ENCODE measurements around the gene SAMD11. TPM values are rescaled to one million over a fixed set of nuclear protein-coding genes. Genes with fewer than 3 reads are reported as not detected.

Gene SAMD11
- total RNA-seq, 1 donor from 2014 or later = 3.7 TPM

DNA sequence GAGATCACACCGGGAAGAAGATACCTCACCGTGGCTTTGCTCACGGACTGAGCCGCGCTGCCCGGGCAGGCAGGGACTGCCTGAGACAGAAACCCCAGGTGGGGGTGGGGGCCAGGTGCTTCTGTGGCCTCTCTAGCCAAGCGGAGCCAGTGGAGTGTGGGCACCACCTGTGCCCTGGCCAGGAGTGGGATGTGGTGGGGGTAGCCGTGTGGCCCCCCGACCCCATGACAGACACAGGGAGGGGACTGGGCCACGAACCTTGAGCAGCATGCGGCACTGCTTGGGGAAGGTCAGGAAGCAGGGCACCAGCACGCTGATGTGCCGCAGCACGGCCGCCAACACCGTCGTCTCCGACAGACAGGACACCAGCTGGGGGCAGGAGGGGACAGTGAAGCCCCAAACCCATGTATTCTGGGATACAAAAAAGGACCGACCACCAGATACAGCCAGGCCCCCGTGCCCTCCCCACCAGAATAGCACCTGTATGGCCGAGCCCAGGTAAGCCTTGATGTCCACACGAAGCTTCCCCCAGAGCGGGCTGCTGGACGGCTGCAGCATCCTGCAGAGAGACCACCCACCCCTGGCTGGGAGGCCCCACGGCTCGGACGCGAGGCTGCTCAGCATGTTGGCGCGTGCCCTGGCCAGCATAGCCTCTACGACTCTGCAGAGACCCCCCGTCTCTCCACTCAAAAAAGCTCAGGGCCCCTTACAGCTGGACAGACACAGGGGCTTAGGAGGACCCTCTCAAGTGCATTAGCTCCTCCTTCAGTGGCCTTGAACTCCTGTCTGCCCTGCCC lies 30.0 kb downstream of the SAMD11 start:
- Histone ChIP-seq H3K36me3 (ENCODE audit: control insufficient read depth in 3 of 3, insufficient read depth in 3 of 3, low read length in 3 of 3) (peaks cover 76 to 82% (median 80%) of the 10 kb centered on the region in 3 donors), H3K9ac (ENCODE audit: low read depth in 1 of 3, low read length in 3 of 3) (no peak overlapping the region), H3K27ac (ENCODE audit: low read depth, low read length) (no peak overlapping the region), H3K27me3 (ENCODE audit: control insufficient read depth in 3 of 3, insufficient read depth in 3 of 3, low read length in 3 of 3) (no peaks in the 10 kb centered on the region), H3K4me3 (ENCODE audit: low read length in 3 of 3) (no peak overlapping the region), H3K9me3 (ENCODE audit: control insufficient read depth in 3 of 3, low read length in 3 of 3) (no peaks in the 10 kb centered on the region), H3K4me1 (ENCODE audit: control insufficient read depth in 3 of 3, insufficient read depth in 3 of 3, low read length in 3 of 3) (peaks cover 13 to 19% (median 16%) of the 10 kb centered on the region in 3 donors)

DNA sequence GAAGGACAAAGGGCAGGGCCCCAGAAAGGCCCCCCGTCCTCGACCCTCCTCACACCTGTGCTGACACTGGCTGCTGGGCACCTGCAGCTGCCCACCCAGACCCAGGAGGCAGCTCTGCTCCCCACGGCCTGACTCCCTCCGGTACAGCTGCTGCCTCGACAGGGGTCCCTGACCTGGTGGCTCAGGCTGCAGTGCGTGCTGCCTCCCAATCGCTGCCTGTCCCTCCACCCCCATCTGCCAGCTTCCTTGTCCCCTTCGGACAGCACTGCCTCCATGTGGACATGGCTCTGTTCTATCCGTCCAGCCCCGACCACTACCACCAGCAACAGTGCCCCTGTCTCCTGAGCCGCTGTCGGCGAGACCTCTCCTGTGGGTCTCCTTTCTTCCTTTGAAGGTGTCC lies 31.2 kb downstream of the SAMD11 start:
- Histone ChIP-seq H3K9me3 (ENCODE audit: control insufficient read depth in 3 of 3, low read length in 3 of 3) (no peaks in the 10 kb centered on the region), H3K9ac (ENCODE audit: low read depth in 1 of 3, low read length in 3 of 3) (no peak overlapping the region), H3K4me3 (ENCODE audit: low read length in 3 of 3) (no peak overlapping the region), H3K36me3 (ENCODE audit: control insufficient read depth in 3 of 3, insufficient read depth in 3 of 3, low read length in 3 of 3) (peaks cover 65 to 70% (median 68%) of the 10 kb centered on the region in 3 donors), H3K4me1 (ENCODE audit: control insufficient read depth in 3 of 3, insufficient read depth in 3 of 3, low read length in 3 of 3) (peaks cover 13 to 23% (median 18%) of the 10 kb centered on the region in 3 donors), H3K27me3 (ENCODE audit: control insufficient read depth in 3 of 3, insufficient read depth in 3 of 3, low read length in 3 of 3) (peaks cover 0 to 2% (median 0%) of the 10 kb centered on the region in 3 donors), H3K27ac (ENCODE audit: low read depth, low read length) (no peak overlapping the region)

DNA sequence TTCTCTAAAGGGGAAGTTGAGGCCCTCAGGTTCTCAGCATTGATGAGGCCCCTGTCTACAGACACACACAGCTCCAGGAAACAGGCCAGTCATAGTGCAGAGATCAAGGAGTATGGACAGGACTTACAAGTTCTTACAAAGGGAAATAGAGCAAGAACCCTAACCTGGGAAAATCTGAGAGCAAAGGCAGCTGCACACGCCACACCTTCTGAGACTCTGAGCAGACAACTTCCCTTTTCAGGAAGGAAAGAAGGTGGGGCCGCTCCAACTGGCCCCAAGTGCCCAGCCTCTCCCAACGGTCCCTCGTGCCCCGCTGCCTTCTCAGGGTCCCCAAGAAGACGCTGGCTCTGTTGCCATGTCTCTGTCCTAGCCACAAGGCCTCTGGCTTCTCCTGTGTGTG lies 31.8 kb downstream of the SAMD11 start:
- Histone ChIP-seq H3K36me3 (ENCODE audit: control insufficient read depth in 3 of 3, insufficient read depth in 3 of 3, low read length in 3 of 3) (peaks cover 60 to 65% (median 63%) of the 10 kb centered on the region in 3 donors), H3K4me1 (ENCODE audit: control insufficient read depth in 3 of 3, insufficient read depth in 3 of 3, low read length in 3 of 3) (peaks cover 13 to 23% (median 18%) of the 10 kb centered on the region in 3 donors), H3K9me3 (ENCODE audit: control insufficient read depth in 3 of 3, low read length in 3 of 3) (no peaks in the 10 kb centered on the region)

DNA sequence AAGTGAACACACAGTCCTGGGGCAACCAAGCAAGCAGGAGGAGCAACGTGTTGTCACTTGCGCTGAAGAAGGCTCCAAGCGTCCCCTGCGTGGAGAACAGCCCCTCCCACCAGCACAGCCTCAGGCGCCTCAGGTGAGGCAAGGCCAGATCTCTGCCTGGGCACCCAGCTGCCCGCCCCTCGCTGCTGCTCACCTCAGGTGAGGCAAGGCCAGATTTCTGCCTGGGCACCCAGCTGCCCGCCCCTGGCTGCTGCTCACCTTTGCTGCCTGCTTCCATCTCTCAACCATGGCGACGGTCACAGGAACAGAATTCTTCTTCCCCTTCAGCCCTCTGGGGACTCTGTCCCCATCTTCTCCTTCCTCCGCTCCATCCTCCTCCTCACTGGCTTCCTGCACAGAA lies 32.9 kb downstream of the SAMD11 start:
- Histone ChIP-seq H3K9ac (ENCODE audit: low read depth in 1 of 3, low read length in 3 of 3) (no peak overlapping the region), H3K27me3 (ENCODE audit: control insufficient read depth in 3 of 3, insufficient read depth in 3 of 3, low read length in 3 of 3) (peaks cover 0 to 2% (median 0%) of the 10 kb centered on the region in 3 donors), H3K4me3 (ENCODE audit: low read length in 3 of 3) (no peak overlapping the region), H3K36me3 (ENCODE audit: control insufficient read depth in 3 of 3, insufficient read depth in 3 of 3, low read length in 3 of 3) (peaks cover 50 to 53% (median 52%) of the 10 kb centered on the region in 3 donors), H3K27ac (ENCODE audit: low read depth, low read length) (no peak overlapping the region), H3K4me1 (ENCODE audit: control insufficient read depth in 3 of 3, insufficient read depth in 3 of 3, low read length in 3 of 3) (peaks cover 18 to 28% (median 21%) of the 10 kb centered on the region in 3 donors), H3K9me3 (ENCODE audit: control insufficient read depth in 3 of 3, low read length in 3 of 3) (no peaks in the 10 kb centered on the region)

More for the DNA sequence above, 31.8 kb downstream of the SAMD11 start:
- Histone ChIP-seq H3K27me3 (ENCODE audit: control insufficient read depth in 3 of 3, insufficient read depth in 3 of 3, low read length in 3 of 3) (peaks cover 0 to 2% (median 0%) of the 10 kb centered on the region in 3 donors), H3K9ac (ENCODE audit: low read depth in 1 of 3, low read length in 3 of 3) (no peak overlapping the region), H3K4me3 (ENCODE audit: low read length in 3 of 3) (no peak overlapping the region), H3K27ac (ENCODE audit: low read depth, low read length) (no peak overlapping the region)

DNA sequence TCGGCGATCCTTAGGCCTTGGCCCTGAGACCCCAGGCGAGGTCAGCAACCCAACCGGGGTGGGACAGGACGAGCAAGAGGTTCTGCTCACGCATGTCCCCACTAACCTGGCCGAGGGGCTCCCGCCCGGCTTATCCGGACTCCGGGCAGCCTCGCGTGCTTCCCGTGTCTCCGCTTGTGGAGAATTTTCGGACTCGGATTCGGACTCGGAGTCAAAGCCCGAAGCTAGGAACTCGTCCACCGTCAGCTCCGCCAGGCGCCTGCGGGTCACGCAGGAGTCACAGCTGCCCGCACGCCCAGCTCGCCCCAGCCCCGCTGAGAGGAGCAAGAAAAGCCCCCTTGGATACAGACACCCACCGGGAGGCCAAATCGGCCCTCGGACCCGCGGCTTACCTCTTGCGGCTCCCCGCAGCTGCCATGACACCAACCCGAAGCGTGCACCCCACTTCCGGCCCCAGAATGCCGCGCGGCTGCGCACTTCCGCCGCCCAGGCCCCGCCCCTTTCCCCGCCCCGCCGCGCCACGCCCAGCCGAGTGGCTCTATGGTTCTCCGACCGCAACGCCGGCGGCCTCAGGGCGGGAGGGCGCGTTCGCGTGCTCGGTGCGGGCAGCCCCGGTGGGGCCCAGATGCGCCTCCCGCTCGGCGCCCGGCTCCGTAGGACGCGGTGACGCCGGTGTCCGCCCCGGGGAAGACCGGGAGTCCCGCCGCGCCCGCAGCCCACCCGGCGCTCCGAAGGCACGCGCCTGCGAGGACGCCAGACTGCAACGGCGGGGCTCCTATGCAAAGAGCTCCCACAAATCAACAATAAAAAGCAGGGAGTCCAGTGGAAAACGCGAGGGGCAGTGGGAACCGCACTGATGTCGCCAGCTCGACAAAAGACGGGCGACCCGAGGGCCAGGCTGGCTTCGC lies 35.4 kb downstream of the SAMD11 start, which contains the start of gene NOC2L:
TSS of gene NOC2L (minus strand) at position 434 of the 908 bp plus-strand sequence. CDS start at position 418, 16 bp downstream.
- Histone ChIP-seq H3K9ac (ENCODE audit: low read depth in 1 of 3, low read length in 3 of 3) (peak within 1 kb of the TSS; percentile 79 to 95 (median 93)), H3K36me3 (ENCODE audit: control insufficient read depth in 3 of 3, insufficient read depth in 3 of 3, low read length in 3 of 3) (peaks cover 26 to 33% (median 28%) of the 10 kb centered on the region in 3 donors), H3K27me3 (ENCODE audit: control insufficient read depth in 3 of 3, insufficient read depth in 3 of 3, low read length in 3 of 3) (peaks cover 0 to 2% (median 0%) of the 10 kb centered on the region in 3 donors), H3K4me3 (ENCODE audit: low read length in 3 of 3) (peak within 1 kb of the TSS; percentile 86 to 99 (median 98)), H3K27ac (ENCODE audit: low read depth, low read length) (no peak within 1 kb of the TSS), H3K4me1 (ENCODE audit: control insufficient read depth in 3 of 3, insufficient read depth in 3 of 3, low read length in 3 of 3) (peaks cover 18 to 28% (median 21%) of the 10 kb centered on the region in 3 donors), H3K9me3 (ENCODE audit: control insufficient read depth in 3 of 3, low read length in 3 of 3) (no peaks in the 10 kb centered on the region)

DNA sequence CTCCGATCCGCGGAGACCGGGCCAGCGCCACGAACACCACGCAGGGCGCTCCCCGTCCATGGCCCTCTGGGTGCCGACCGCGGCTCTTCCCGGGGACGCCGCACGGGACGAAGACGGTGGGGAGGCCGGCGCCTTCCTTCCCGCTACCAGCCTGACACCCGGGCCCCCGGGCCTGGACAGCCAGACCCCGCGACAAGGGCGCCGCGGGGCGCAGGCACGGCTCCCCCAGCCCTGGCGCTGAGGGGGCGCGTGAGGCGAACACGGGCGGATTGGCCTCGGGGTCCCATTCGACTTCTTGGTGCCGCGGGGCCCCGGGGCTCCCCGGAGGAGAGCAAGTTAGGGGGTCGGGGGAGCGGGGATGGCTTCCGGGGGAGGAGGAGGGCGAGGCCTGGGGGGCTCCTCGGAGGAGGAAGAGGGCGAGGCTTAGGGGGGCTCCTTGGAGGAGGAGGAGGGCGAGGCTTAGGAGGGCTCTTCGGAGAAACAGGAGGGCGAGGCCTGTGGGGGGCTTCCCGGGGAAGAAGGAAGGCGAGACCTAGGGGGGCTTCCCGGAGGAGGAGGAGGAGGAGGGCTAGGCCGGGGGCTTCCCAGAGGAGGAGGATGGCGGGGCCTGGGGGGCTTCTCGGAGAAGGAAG lies 36.1 kb downstream of the SAMD11 start:
- no peak overlapping the region for H3K27ac ChIP-seq (ENCODE audit: low read depth, low read length)
- peak overlapping the region in 1 of 3 donors; percentile 50 for H3K9ac ChIP-seq (ENCODE audit: low read depth in 1 of 3, low read length in 3 of 3)
- H3K36me3 ChIP-seq (ENCODE audit: control insufficient read depth in 3 of 3, insufficient read depth in 3 of 3, low read length in 3 of 3) = peaks cover 20 to 26% (median 21%) of the 10 kb centered on the region in 3 donors
- H3K4me3 ChIP-seq (ENCODE audit: low read length in 3 of 3) = peak overlapping the region in 2 of 3 donors; percentile 41 to 86
- H3K9me3 ChIP-seq (ENCODE audit: control insufficient read depth in 3 of 3, low read length in 3 of 3) = no peaks in the 10 kb centered on the region
- peaks cover 0 to 3% (median 0%) of the 10 kb centered on the region in 3 donors for H3K27me3 ChIP-seq (ENCODE audit: control insufficient read depth in 3 of 3, insufficient read depth in 3 of 3, low read length in 3 of 3)
- H3K4me1 ChIP-seq (ENCODE audit: control insufficient read depth in 3 of 3, insufficient read depth in 3 of 3, low read length in 3 of 3) = peaks cover 18 to 28% (median 21%) of the 10 kb centered on the region in 3 donors

DNA sequence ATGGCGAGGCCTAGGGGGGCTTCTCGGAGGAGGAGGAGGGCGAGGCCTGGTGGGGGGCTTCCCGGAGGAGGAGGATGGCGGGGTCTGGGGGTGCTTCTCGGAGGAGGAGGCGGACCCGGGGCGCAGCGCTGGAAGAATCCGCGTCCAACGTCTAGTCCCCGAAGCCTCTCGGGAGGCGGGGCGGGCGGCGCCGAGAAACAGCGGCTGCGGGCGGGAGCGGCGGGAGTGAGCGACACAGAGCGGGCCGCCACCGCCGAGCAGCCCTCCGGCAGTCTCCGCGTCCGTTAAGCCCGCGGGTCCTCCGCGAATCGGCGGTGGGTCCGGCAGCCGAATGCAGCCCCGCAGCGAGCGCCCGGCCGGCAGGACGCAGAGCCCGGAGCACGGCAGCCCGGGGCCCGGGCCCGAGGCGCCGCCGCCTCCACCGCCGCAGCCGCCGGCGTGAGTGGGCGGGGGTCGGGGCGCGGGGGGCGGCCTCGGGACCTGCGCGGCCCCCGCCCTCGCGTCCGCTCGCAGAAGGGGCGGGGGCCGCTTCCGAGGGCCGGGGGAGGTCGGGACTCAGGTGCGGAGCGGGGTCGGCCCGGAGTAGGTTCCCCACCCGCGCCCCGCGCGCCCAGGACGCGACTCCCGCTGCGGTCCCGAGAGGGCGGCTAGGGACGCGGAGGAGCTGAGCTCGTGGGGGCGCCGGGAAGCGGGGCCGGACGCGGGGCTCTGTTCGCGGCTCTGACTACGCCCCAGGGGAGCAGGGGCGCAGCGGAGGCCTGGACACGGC lies 36.8 kb downstream of the SAMD11 start, which contains the start of gene KLHL17:
TSS of gene KLHL17 (plus strand) at position 222 of the 769 bp plus-strand sequence. CDS start at position 332, 110 bp downstream.
- H3K27me3 ChIP-seq (ENCODE audit: control insufficient read depth in 3 of 3, insufficient read depth in 3 of 3, low read length in 3 of 3) = peaks cover 0 to 9% (median 2%) of the 10 kb centered on the region in 3 donors

DNA sequence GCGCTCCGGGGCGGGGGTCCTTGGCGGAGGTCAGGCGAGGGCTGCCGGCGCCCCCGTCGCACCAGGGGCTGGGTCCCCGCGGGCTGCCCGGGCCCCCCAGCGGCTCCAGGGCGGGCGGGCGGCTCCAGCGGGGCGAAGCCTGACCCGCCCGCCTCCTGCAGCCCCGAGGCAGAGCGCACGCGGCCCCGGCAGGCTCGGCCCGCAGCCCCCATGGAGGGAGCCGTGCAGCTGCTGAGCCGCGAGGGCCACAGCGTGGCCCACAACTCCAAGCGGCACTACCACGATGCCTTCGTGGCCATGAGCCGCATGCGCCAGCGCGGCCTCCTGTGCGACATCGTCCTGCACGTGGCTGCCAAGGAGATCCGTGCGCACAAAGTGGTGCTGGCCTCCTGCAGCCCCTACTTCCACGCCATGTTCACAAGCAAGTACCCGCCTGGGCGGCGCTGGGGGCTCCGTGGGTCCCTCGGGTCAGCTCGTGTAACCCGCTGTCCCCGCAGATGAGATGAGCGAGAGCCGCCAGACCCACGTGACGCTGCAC lies 37.5 kb downstream of the SAMD11 start:
- Histone ChIP-seq H3K4me3 (ENCODE audit: low read length in 3 of 3) (peak overlapping the region in 2 of 3 donors; percentile 56 to 73), H3K27ac (ENCODE audit: low read depth, low read length) (no peak overlapping the region), H3K9ac (ENCODE audit: low read depth in 1 of 3, low read length in 3 of 3) (peak overlapping the region in 1 of 3 donors; percentile 70), H3K9me3 (ENCODE audit: control insufficient read depth in 3 of 3, low read length in 3 of 3) (no peaks in the 10 kb centered on the region), H3K27me3 (ENCODE audit: control insufficient read depth in 3 of 3, insufficient read depth in 3 of 3, low read length in 3 of 3) (peaks cover 0 to 15% (median 8%) of the 10 kb centered on the region in 3 donors), H3K36me3 (ENCODE audit: control insufficient read depth in 3 of 3, insufficient read depth in 3 of 3, low read length in 3 of 3) (peaks cover 8 to 12% (median 11%) of the 10 kb centered on the region in 3 donors), H3K4me1 (ENCODE audit: control insufficient read depth in 3 of 3, insufficient read depth in 3 of 3, low read length in 3 of 3) (peaks cover 20 to 34% (median 27%) of the 10 kb centered on the region in 3 donors)

More for the DNA sequence above, 36.8 kb downstream of the SAMD11 start, which contains the start of gene KLHL17:
- peaks cover 14 to 19% (median 17%) of the 10 kb centered on the region in 3 donors for H3K36me3 ChIP-seq (ENCODE audit: control insufficient read depth in 3 of 3, insufficient read depth in 3 of 3, low read length in 3 of 3)
- H3K9me3 ChIP-seq (ENCODE audit: control insufficient read depth in 3 of 3, low read length in 3 of 3) = no peaks in the 10 kb centered on the region
- no peak within 1 kb of the TSS for H3K27ac ChIP-seq (ENCODE audit: low read depth, low read length)
- H3K4me1 ChIP-seq (ENCODE audit: control insufficient read depth in 3 of 3, insufficient read depth in 3 of 3, low read length in 3 of 3) = peaks cover 18 to 28% (median 21%) of the 10 kb centered on the region in 3 donors
- H3K9ac ChIP-seq (ENCODE audit: low read depth in 1 of 3, low read length in 3 of 3) = peak within 1 kb of the TSS in 1 of 3 donors; percentile 70
- H3K4me3 ChIP-seq (ENCODE audit: low read length in 3 of 3) = peak within 1 kb of the TSS; percentile 14 to 86 (median 73)
